Measurements from ENCODE around the gene SETDB1.

The SETDB1 gene

GRCh38 chr1:150976879-150977694, 50.9 kb downstream of the SETDB1 start (continued):
- TF ChIP-seq ZNF423 (tag by site-specific recombination; IDR thresholded peaks at IDR 0.05) (no peak), SCRT1 (tag by site-specific recombination; IDR thresholded peaks at IDR 0.05; ENCODE audit: borderline replicate concordance) (no peak), ZNF324 (tag by site-specific recombination; IDR thresholded peaks at IDR 0.05) (peak; percentile 71)

GRCh38 chr1:150979092-150980056, 53.2 kb downstream of the SETDB1 start:
- Histone ChIP-seq H3K4me3 (ENCODE audit: low read depth, low read length) (no peak overlapping the region), H3K27ac (ENCODE audit: extremely low read depth, low read depth, low read length) (no peak overlapping the region), H3K4me1 (ENCODE audit: control insufficient read depth, insufficient read depth, low read length) (peaks cover 7% of the 10 kb centered on the region; the same call in 1 of the 2 replicates), H3K36me3 (ENCODE audit: control insufficient read depth in 2 of 2, insufficient read depth in 1 of 2, low read length in 2 of 2) (no peaks in the 10 kb centered on the region), H3K9me3 (ENCODE audit: control insufficient read depth, insufficient read depth, low read depth, low read length) (no peaks in the 10 kb centered on the region)
- ChIA-PET CTCF (interaction anchor here (0.5 to 7.2 kb wide), 26 partner anchors 9 to 964 kb away, joined by 3 to 65 read pairs (median 4); partner anchors contain the start of gene MINDY1), POLR2A (no interaction called here)
- TF ChIP-seq ZNF660 (tag by site-specific recombination; IDR thresholded peaks at IDR 0.05) (peak; percentile 94), SP7 (tag by site-specific recombination; IDR thresholded peaks at IDR 0.05) (peak; percentile 53; the same call in 1 of the 2 replicates), ZBTB6 (tag by site-specific recombination; IDR thresholded peaks at IDR 0.05) (peak; percentile 52; the same call in 1 of the 2 replicates), ZNF654 (tag by site-specific recombination; IDR thresholded peaks at IDR 0.05; ENCODE audit: low read depth) (peak; percentile 89), ZNF664 (tag by site-specific recombination; IDR thresholded peaks at IDR 0.05) (0 out of 2 replicates have a peak, but pooled peaks have one; percentile 14), ZNF473 (tag by site-specific recombination; IDR thresholded peaks at IDR 0.05) (no peak), ZSCAN5A (tag by site-specific recombination; IDR thresholded peaks at IDR 0.05) (no peak), GLIS2 (tag by site-specific recombination; IDR thresholded peaks at IDR 0.05) (peak; percentile 77), ZBTB17 (tag by site-specific recombination; IDR thresholded peaks at IDR 0.05) (peak; percentile 52; the same call in 1 of the 2 replicates), CTCF (tag by site-specific recombination; IDR thresholded peaks at IDR 0.05) (peak; percentile 97), ZEB2 (tag by site-specific recombination; IDR thresholded peaks at IDR 0.05) (peak; percentile 45; the same call in 1 of the 2 replicates), GLI2 (tag by site-specific recombination; IDR thresholded peaks at IDR 0.05; ENCODE audit: borderline replicate concordance, low read depth) (no peak), PATZ1 (tag by site-specific recombination; IDR thresholded peaks at IDR 0.05) (peak; percentile 76), ZNF2 (tag by site-specific recombination; IDR thresholded peaks at IDR 0.05) (peak; percentile 76; the same call in 1 of the 2 replicates), ZNF354C (tag by site-specific recombination; IDR thresholded peaks at IDR 0.05; ENCODE audit: borderline replicate concordance, low read depth) (no peak), ZNF629 (tag by site-specific recombination; IDR thresholded peaks at IDR 0.05) (no peak; the same call in 1 of the 2 replicates), ZNF433 (tag by site-specific recombination; IDR thresholded peaks at IDR 0.05; ENCODE audit: low read depth) (no peak), ZNF398 (tag by site-specific recombination; IDR thresholded peaks at IDR 0.05) (no peak), ZBTB26 (tag by site-specific recombination; optimal IDR thresholded peaks at IDR 0.05) (no peak), ZBTB48 (tag by site-specific recombination; IDR thresholded peaks at IDR 0.05) (peak; percentile 91)

All from HEK293 (cell line).